HG03565 (cell line): ENCODE measurements around the gene PARVA.

Experiments
- ATAC-seq: cut with Tn5 transposase; IDR thresholded peaks from one replicate; pipeline ENCODE4 v1.9.1; 2021; ENCODE audit warnings: mild to moderate bottlenecking, moderate library complexity; ENCODE audit not compliant: unreplicated experiment

Gene PARVA

DNA sequence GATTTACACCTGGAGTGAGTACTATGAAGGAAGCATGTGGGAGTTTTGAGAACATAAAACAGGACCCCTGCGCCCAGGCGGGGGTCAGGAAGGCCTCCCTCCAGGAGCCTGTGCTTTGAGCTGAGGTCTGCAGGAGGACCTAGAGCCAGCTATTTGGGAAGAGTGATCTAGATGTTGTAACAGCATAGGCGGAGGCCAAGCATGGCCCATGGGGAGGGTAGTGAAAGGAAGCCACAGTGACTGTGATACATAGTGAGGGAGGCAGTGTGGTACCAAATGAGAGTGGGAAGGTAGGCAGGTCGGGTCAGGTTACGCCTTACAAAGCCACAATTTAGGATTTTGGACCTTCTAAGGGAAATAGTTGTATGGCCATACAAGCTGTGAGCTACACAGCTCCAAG, 147.5 kb downstream of the PARVA start:
- no peak for ATAC-seq

DNA sequence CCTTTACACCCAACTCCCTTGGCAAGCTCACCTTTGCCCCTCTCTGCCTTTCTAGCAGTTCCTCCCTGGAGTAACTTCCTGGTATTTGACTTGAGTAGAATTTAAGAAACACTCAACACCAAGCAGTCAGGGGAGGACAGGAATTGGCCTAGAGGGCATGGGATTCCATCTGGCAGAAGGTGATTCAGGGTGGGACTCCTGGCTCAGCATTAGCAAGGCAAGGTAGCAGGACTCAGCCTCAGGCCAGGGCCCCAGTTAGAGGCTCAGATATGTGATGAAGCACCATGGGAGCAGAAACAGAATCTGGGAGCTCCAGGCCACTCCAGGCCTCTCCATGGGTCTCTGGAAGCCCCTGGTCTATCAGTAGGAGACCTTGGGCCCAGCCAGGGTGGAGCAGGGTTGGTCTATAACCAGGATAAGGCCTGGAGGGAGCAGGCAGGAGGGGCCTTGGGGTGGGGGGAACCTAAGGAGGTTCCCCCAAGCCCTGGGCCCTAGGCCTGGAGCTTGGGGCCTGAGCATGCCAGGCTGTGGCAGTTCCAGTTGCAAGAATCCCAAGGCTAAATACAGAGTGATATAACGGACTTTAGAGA, 148.2 kb downstream of the PARVA start:
- ATAC-seq = no peak

DNA sequence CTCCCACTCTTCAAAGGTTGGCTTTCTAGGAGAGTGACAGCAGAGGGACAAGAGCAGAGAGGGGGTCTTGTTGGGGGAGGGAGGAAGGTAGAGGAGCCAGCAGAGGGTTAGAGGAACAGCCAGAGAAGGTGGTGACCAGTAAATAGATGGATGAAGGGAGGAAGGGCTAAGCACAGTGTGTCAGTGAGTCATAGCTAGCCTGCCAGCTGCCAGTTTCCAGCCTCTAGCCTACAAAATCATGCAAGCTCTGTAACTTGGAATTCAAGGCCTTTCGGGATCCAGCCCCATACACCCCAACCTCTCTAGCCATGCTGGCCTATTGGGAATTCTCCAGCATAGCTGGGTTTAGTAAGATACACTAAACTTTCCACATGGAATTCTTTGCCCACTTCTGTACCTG, 149.4 kb downstream of the PARVA start:
- ATAC-seq = no peak

DNA sequence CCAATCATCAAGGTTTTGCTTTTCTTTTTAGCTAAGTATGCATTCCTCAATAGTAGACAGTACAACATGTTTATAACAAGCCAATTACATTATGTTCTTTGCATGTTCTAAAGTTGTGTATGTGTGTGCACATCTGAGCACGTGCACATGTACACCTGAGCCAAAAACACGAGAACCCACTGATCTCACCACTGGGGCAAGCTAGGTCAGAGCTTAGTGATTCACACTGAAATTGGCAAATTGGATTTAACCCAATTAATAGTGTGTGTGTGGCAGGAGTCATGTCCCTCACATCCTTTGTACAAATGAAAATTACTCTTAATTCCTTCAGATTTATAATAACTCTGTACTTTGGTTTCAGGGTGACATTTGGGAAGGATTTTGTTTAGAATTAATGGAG, 151.1 kb downstream of the PARVA start:
- no peak for ATAC-seq

DNA sequence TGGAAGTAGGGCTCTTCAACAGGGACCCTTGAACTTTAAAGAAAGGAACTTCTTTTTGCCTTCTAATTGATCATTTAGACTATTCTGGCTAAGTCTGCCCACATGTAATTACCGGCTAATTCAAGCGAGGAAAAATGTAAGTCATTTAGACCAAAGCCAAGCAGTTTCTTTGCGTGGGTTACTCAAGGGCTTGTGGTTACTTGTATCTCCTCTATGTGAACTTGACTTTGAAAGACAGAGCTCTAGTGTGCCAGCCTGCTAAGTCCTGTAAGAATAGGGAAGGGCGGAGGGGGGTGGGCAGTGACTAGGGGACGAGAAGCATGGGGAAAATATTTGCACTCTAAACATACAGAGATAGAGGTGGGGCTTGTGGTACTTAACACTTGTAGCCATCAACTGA, 151.7 kb downstream of the PARVA start:
- no peak for ATAC-seq

DNA sequence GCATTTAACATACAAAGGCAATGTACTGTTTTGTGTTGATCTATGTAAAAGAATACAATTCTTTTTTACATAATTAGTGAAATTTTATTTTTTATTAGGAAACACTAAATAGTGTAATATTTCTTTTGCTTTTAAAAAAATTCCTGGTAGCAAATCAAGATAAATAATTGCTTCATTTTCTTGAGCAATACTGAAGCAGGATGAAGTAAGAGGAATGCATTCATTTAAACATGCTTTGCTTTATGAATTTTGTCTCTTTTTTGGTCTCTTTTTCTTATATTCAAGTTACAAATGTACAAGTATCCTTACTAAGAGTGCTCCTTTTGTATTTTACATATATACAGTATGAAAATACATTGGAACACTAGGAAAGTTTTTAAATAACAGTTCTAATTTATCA, 152.4 kb downstream of the PARVA start:
- no peak for ATAC-seq

DNA sequence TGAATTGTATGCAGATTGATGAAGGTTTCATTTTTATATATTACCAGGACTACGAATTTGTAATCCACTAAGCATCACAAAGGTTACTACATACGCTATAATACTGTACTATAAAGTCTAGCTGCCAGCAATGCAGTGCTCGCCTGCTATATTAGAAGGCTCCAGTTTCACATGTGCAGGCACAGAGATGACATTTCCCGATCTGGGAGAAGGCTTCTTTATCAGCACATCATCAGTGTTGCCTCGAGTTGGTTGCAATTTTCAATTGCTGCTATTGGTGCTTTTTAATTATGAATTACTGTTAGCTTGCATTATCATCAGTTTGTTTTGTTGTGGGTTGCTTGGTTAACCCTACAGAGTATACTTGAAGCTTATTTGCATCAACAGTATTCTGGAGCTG, 153.6 kb downstream of the PARVA start:
- no peak for ATAC-seq

DNA sequence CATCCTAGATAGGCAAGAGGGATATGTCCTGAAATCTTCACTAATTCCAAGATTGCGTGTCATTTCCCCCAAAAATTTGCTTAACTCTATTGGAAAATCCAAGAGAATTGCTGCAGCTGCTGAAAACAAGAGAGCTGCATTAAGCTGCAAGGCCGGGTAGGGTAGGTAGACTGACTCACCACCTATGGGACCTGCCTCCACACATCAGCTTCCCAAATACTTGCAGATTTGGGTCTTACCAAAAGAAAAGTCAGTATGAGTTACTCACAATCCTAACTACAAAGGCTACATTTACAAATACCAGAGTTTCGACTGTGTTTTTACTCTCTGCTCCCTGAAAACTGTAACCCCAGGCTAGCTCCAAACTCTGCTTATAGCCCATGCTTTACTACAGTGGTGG, 154.3 kb downstream of the PARVA start:
- no peak for ATAC-seq

DNA sequence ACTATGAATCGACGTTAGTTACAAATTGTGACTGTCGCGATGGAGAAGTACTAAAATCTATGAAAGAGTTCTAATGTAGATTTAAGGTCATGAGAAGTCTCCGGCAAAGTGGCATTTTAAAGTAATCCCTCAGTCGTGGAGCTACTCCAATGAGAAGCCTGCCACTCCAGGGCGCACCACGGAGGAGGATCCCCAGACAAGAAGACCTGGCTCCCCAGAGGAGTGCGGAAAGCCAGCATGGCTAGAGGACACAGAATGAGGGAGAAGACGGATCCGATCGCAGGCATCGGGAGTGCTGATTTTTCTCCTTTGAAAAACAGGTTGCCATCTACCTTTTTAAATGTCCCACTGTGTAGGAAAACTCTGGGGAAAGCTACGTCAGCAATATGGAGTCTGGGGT, 155.2 kb downstream of the PARVA start:
- no peak for ATAC-seq

DNA sequence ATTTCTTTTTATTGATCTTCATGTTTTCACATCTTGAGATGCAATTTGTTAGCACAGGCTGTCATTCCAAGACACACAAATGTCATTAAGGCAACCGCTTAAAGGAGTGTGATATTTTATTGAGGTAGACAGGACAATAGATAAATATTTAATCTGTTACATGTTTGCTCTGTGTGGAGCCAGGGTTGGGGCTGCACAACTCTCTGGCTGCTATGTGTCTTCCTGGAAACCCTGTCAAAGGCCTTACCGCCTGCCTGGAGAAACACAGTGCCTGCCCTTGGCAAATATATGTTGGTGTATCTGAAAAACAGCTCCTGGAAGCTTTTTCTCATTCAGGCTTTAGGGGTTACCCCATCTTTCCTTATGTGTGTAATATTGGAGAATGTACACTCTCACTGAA, 157.2 kb downstream of the PARVA start:
- ATAC-seq = no peak

DNA sequence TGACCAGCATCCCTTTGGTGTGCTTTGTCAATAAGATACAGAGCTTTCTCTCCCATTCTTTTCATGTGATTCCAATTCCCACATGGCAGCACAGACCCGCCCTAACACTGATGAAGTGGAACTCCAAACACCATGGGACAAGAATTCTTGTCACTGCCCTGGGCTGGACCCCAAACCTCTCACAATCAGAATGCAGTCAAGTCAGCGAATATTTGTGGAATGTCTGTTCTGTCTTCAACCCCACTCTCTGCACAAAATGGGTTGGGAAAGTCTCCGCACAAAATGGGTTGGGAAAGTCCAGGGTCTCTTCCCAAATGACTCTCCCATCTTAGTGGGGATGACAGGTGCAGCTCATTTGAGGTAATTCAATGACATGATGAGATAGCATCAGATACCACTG, 157.9 kb downstream of the PARVA start:
- ATAC-seq = no peak

DNA sequence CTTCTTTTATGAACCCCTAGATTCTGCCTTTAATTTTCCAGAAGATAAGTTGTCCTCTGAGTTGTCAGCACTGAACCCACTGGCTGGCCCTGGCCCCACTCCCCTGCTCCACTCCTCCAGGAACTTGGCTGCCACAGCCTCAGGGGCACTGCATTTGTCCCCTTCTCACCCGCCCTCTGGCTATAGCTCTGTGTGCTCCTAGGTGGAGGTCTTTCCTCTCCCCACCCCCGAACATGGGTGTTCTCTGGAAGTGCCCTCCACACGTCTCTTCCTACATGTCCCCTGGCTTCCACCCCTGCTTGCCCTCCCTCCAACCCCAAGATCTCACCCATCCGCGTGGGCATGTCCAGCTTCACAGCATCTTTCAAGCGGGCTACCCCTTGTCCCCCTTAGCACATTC, 159.2 kb downstream of the PARVA start:
- ATAC-seq = no peak

DNA sequence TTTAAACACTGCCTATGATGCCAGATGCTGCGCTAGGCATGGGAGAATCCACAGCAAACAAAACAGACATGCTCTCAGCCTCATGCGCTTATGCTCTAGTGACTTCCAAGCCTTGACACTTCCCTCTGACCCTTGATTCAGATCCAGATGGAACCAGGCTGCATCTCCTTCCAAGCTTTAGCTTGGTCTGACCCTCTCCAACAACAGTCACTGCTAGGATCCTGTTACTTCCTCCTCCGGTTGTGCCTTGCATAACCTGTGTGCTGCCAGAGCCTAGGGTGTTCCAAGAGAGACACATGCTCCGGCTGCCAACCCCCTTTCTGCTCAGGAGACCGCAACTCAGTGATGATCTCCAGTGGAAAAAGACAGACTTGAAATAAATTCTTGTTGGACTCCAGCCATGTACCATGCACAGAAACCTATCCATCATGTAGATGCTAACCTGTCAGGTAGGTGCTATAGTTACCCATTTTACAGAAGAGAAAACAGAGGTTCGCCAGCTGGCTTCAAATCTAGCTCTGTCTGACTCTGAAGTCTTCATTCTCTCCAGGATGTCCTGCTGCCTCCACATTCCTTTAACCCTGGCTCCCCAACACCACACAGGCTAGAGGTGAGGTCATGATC, 160.5 kb downstream of the PARVA start:
- no peak for ATAC-seq

DNA sequence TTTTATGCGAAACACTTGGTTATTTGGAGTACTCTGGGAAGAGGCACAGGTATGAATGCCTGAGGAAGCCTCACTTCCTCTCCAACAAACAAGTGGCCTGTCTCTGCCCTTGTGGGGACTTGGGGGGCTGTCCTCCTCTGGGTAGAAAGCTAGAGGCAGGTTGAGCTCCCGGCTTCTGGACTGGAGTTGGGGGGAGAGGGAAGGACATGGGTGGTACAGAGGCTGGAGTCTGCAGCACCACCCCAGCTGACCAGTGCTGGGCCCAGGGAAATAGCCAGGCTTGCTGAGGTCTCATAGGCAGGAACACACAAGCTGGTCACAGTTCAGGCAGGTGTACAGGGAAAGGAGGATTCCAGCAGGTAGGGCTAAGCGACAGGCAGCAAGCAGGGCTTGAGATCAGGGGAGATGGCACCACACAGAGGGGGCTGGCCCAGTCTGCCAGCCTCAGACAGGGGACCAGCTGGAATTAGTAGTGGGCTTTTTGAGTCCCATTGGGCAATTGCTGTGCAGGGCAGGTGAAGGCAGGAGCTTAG, 161.6 kb downstream of the PARVA start:
- no peak for ATAC-seq

DNA sequence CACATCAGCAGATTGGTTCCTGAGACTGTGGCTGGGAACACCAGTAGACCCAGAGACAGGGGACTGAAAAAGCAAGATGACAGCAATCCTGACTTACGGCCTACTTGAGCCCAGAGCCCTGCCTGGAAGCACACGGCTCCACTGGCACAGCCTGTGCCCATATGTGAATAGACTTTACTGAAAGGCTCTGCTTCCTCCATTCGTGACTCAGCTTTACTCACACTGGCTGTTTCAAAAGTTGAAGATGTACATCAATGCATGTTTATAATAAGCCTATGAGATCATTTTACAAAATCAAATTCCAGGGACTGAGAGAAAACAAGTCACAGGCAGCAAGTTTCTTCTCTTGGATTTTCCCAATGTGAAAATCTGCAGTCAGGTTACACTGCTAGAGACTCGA, 162.2 kb downstream of the PARVA start:
- ATAC-seq = no peak

DNA sequence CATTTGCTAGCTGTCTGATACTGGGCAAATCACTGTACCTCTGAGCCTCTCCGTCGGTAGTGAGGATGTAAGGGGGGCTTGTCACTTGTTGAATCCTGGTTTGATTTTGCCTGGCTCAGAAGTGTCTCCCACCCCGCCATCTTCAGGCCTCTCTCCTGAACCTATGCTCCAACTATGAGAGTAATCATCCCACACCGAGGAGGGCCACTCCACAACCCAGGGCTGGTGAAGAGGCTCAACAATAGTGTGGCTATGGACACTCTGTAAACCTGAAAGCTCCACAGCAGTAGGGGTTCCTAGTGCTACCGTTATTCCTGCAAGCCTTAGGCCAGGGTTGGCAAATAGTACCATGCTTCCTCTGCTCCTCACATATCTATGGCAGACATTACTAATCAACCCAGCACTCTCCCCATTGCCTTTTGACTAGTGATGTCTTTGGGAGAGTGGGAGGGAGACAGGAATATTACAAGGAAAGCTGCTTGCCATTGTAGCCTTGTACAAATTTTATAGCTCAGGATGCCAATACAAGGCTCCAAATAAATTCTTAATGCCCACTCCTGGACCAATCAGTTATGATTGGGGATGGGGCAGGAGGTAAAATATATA, 162.8 kb downstream of the PARVA start:
- ATAC-seq = no peak

DNA sequence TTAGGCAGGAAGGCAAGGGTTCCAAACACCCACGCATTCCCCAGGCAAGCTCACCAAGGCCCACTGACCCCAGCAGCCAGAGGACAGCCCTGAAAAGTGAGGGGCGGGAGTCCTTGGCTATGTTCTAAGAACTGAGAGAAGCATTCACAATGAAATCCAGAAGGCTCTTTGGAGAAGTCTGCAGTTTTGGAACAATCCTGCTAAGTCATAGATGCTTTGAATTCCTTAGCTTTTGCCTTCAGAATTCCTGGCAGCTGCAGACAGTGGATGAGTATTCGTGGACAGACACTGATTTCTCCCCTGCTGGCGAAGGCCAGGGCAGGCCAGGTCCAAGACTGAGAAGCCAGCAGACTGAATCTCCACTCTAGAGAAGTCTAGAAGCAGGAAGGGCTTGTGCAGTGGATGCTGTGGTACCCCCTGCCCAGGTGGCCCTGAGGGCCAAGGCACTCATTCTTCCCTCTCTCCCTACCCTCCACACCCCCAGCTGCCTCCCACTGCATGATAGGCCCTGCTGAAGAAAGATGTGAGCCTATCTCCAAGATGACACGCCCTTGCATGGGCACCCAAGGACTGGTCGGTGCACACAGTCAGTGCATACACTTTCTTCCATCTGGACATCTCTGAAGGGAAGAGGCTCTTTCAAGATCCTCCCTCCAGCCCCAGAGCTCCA, 163.7 kb downstream of the PARVA start:
- ATAC-seq = no peak

DNA sequence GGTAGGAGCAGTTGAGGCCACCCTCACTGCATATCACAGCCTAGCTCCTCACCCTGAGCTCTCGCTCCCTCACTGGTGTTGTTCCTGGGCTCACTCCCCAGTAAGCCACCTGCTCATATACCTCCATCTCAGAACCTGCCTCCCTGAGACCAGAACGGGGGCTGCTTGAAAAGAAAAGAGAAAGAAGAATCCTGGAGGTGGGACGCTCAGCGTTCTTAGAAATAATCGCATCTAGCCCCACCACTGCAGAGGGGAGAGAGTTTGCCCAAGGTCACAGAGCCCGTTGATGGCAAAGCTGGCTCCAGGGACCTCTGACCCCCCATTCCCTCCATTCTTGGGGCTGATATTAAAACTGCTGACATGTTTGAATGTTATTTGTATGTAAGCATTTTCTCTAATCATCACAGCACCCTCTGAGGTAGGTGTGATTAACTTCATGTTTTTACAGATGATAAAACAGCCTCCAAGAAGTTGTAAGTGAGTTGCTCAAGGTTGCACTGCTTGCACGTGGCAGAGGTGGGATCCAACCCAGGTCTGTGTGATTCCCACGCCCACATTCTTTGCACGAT, 164.3 kb downstream of the PARVA start:
- ATAC-seq = no peak

DNA sequence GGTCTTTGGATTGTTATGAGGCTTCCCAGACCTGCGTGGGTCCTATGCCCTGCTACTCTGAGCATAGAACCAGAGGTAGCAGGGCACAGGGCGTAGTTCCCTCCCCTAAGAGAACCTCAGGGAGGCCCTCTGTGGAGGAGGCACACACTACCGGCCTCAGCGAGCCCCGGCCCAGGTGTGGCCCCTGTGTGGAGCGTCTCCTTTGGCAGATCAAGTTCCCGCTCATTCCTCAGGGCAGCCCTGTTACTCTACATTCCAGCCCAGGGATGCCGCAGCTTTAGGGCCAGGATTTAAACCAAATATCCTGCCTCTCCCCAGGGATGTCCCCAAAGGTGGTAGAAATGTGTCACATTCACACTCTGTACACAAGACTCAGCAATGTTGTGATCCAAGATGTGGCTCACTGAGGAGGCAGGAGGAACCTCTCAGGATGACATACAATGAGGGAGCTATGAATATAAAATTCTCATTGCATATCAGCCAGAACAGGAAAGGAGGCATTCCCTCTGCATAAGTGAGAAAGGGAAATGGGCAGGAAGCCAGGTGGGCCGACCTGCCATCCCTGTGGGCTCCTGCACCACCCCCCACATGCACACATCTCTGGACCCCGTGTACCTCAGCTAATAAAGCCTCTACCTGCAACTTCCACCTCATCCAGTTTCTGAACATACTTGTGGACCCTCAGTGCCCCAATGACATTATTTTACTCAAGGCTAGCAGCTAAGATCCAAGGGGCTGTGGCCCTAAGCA, 165.0 kb downstream of the PARVA start:
- no peak for ATAC-seq

DNA sequence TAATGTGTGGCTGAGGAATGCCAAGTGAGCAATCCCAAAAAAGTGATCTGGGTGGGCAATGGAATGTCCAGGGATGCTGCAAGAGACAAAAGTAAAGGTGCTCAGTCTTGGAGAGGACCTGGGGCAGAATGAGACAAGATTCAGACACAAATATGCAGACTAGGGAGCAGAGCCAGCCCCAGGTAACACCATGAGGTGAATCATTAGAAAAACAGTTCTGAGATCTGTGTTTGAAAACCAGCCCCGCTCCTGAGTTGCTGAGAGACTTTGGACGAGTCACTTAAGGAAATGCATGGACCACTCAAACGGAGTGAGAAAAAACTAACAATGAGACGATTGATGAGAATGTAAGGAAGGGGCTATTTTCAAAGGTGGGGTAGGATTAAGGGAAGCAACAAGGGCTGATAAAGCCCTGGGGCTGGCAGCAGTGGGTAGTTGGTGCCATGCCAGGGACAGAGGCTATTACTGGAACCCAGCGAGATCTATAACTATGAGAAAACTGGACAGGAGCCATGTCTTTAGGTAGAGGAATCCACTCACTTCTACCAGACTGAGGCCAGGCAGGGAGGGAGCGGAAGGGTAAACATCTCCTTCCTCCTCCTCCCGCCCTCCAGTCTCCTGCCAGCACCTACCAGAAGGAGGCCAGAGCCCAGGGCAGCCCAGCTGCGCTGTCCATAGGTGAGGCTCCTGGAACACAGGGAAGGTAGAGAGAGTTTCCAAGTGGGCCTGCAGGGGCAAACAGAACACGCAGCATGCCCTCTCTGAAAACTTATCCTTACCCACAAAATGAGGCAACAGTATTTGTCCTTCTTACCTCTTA, 166.4 kb downstream of the PARVA start:
- no peak for ATAC-seq
